NB4 (cell line): ENCODE results near the gene TMEM150A.

Experiments
- CTCF ChIP-seq: IDR thresholded peaks from one replicate; pipeline ENCODE4 v1.5.1; 2012; ENCODE audit warnings: low read depth, low read length
- MAX ChIP-seq: IDR thresholded peaks from 2 replicates; pipeline ENCODE4 v1.6.1; 2011; ENCODE audit warnings: low read depth, low read length
- MYC ChIP-seq: IDR thresholded peaks from 2 replicates; pipeline ENCODE4 v1.6.1; 2011; ENCODE audit warnings: low read depth, low read length
- POLR2A ChIP-seq: IDR thresholded peaks from 2 replicates; pipeline ENCODE4 v1.6.1; 2011; ENCODE audit warnings: mild to moderate bottlenecking; ENCODE audit not compliant: insufficient read length; ENCODE audit errors: extremely low read depth

- TF ChIP-seq CTCF (peak; percentile 95), POLR2A (no peak), MAX (no peak), MYC (no peak)
Measured at GRCh38 chr2:85551698-85552678, 50.5 kb downstream of the TMEM150A start.
